GM12891 (cell line): ENCODE data around the gene IL32.

Experiments
- PAX5 ChIP-seq: IDR thresholded peaks from 2 replicates; pipeline ENCODE4 v1.6.1; 2011; ENCODE audit warnings: low read length, moderate library complexity, mild to moderate bottlenecking; ENCODE audit not compliant: insufficient read depth, severe bottlenecking
- POLR2A ChIP-seq: IDR thresholded peaks from 2 replicates; pipeline ENCODE4 v1.6.1; 2011; ENCODE audit warnings: low read depth, low read length, control low read depth
- POLR2AphosphoS5 ChIP-seq: IDR thresholded peaks from 2 replicates; pipeline ENCODE4 v1.6.1; 2011; ENCODE audit warnings: low read depth, low read length, control low read depth
- TAF1 ChIP-seq: IDR thresholded peaks from 2 replicates; pipeline ENCODE4 v1.6.1; 2011; ENCODE audit warnings: low read depth, low read length, control low read depth

DNA sequence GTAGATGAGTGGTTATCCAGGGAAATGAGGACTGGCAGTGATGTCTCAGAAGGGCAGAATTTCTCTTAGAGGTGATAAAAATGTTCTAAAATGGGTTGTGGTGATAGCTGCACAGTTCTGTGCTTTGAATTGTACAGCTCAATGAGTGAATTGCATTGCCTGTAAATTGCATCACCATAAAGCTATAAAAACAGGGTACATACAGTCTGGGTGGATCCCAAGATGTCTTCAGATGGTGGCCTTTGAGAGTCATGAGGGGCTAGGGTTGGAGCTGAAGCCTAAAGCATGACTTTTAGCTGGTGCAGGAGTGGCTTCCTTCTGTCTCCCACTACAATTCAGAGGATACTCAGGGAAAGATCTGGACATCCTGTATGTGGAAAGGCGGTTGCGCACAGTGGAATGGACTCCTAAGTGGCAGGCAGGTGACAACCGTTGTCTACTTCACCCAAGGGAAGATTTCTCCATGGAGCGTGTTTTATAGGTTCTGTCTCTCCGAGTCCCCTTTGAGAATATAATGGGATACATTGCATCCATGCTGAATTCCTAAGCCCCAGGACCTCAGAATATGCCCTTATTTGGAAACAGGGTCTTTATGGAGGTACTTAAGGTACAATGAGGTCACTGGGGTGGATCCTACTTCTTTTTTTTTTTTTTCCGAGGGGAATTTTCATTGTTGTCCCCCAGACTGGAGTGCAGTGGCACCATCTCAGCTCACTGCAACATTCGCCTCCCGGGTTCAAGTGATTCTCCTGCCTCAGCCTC, 1.6 kb upstream of the IL32 start:
- TF ChIP-seq POLR2A (no peak), POLR2AphosphoS5 (no peak), TAF1 (no peak), PAX5 (no peak)
